HepG2 (cell line): Measurements from ENCODE around the gene IFT80. TPM values are rescaled to one million over a fixed set of nuclear protein-coding genes. Genes with fewer than 3 reads are reported as not detected.
A peak's percentile ranks its signal among the peaks of the same experiment; 100 is the strongest.

Source experiments
- ATAC-seq: fragments of 200-7000 bp; cut with Tn5 transposase; 3 replicates; pipeline ENCODE4 v1.9.1; 2020; ENCODE audit warnings: mild to moderate bottlenecking, moderate library complexity
- BruUV-seq: library from RNA; stranded (reverse); fragments of 400-500 nt; replicated peaks from 2 replicates; lab custom pipeline; 2021; lab: Mats Ljungman, UMichigan
- CTCF ChIA-PET: fragments of 300-600 bp; formaldehyde crosslinking; extraction: SDS; loops from one replicate; lab custom pipeline; 2021; ENCODE audit warnings: low total read pairs, inconsistent platforms, low intra/inter-chr PET ratio; lab: Yijun Ruan, JAX
- POLR2A ChIA-PET: fragments of 350-600 bp; sonication (Branson Sonifier 250); formaldehyde crosslinking; loops from one replicate; lab custom pipeline; 2020; ENCODE audit warnings: antibody characterized with exemption, inconsistent platforms; lab: Yijun Ruan, JAX
- DNase-seq: peaks from one replicate; pipeline ENCODE4 v3.0.0-alpha.2; 2015; ENCODE audit warnings: low spot score
- FAIRE-seq: peaks from 3 replicates; lab custom pipeline; 2011; peaks lifted over from hg19 to GRCh38; lab: Jason Lieb, UNC
- H2AFZ ChIP-seq: one replicate; pipeline ENCODE4 v1.6.1; 2011; ENCODE audit warnings: low read length, inconsistent platforms
- H3K27ac ChIP-seq: fragments of 300-600 bp; 3 replicates; pipeline ENCODE4 v1.8.0; 2011; ENCODE audit warnings: mixed run types, mild to moderate bottlenecking, mixed read lengths, low read length, inconsistent platforms; ENCODE audit not compliant: insufficient read depth; ENCODE audit errors: extremely low read length
- H3K27me3 ChIP-seq, 2 experiments: fragments of 200-600 bp in 1 of 2; 2 replicates in 1 of 2; 3 replicates in 1 of 2; pipeline versions ENCODE4 v1.6.0 to v1.8.0; 2011; ENCODE audit warnings: low read length in 2 of 2, mild to moderate bottlenecking in 2 of 2, moderate library complexity in 2 of 2, inconsistent platforms in 1 of 2; ENCODE audit not compliant: insufficient read depth in 2 of 2, control insufficient read depth in 1 of 2
- H3K36me3 ChIP-seq, 2 experiments: fragments of 200-600 bp in 1 of 2; replicated peaks in 1 of 2; 2 replicates in 1 of 2; 3 replicates in 1 of 2; pipeline versions ENCODE4 v1.5.1 to v1.8.0; 2011; ENCODE audit warnings: low read length in 2 of 2, inconsistent platforms in 1 of 2; ENCODE audit not compliant: insufficient read depth in 2 of 2, control insufficient read depth in 1 of 2
- H3K4me1 ChIP-seq: 2 replicates; pipeline ENCODE4 v1.5.1; 2012; ENCODE audit warnings: low read length, inconsistent platforms; ENCODE audit not compliant: insufficient read depth
- H3K4me2 ChIP-seq: 2 replicates; pipeline ENCODE4 v1.6.0; 2011; ENCODE audit warnings: low read depth, low read length, inconsistent platforms
- H3K4me3 ChIP-seq, 3 experiments: fragments of 200-600 bp in 1 of 3; sonication (generic), shearing (Covaris generic) in 1 of 3; replicated peaks in 1 of 3; 2 replicates each; pipeline ENCODE4 v1.5.1; 2011 to 2016; ENCODE audit warnings: low read length in 3 of 3, inconsistent platforms in 2 of 3, low read depth in 2 of 3, mild to moderate bottlenecking in 2 of 3, control low read depth in 1 of 3, mixed read lengths in 1 of 3; ENCODE audit not compliant: insufficient read depth in 1 of 3
- H3K79me2 ChIP-seq: one replicate; pipeline ENCODE4 v1.6.1; 2011; ENCODE audit warnings: low read length, inconsistent platforms; ENCODE audit not compliant: insufficient read depth
- H3K9ac ChIP-seq: 2 replicates; pipeline ENCODE4 v1.6.0; 2011; ENCODE audit warnings: mild to moderate bottlenecking, low read depth, low read length, inconsistent platforms; ENCODE audit not compliant: insufficient read depth
- H3K9me3 ChIP-seq: 2 replicates; pipeline ENCODE4 v1.5.1; 2012; ENCODE audit warnings: mild to moderate bottlenecking, low read length
- H4K20me1 ChIP-seq: 2 replicates; pipeline ENCODE4 v1.6.0; 2011; ENCODE audit warnings: inconsistent platforms, mild to moderate bottlenecking, low read length, moderate library complexity; ENCODE audit not compliant: insufficient read depth
- ASH2L ChIP-seq: fragments of 300-600, 200-600 bp; sonication (generic); IDR thresholded peaks from 2 replicates; pipeline ENCODE4 v1.7.0; 2017; ENCODE audit warnings: low read depth, mild to moderate bottlenecking, moderate library complexity, mixed read lengths, low read length; ENCODE audit not compliant: insufficient read length
- CHD4 ChIP-seq: fragments of 200-600 bp; sonication (generic); IDR thresholded peaks from 2 replicates; pipeline ENCODE4 v1.7.0; 2017; ENCODE audit warnings: mild to moderate bottlenecking, low read length, borderline replicate concordance
- DMAP1 ChIP-seq: IDR thresholded peaks from 2 replicates; pipeline ENCODE4 v1.6.1; 2016
- FOXO1 ChIP-seq: sonication (generic); formaldehyde crosslinking; IDR thresholded peaks from 2 replicates; pipeline ENCODE4 v1.4.0; 2020; ENCODE audit warnings: missing genetic modification reagents
- GPN1 ChIP-seq: sonication (generic); formaldehyde crosslinking; IDR thresholded peaks from 2 replicates; pipeline ENCODE4 v1.5.1; 2020; ENCODE audit warnings: missing genetic modification reagents, borderline replicate concordance
- MEIS1 ChIP-seq: sonication (generic); formaldehyde crosslinking; IDR thresholded peaks from 2 replicates; pipeline ENCODE4 v1.9.0; 2021; ENCODE audit warnings: mild to moderate bottlenecking, missing genetic modification reagents, moderate library complexity, borderline replicate concordance
- MLLT10 ChIP-seq: sonication (generic); formaldehyde crosslinking; IDR thresholded peaks from 2 replicates; pipeline ENCODE4 v1.4.0; 2020; ENCODE audit warnings: missing genetic modification reagents
- SAP130 ChIP-seq: IDR thresholded peaks from 2 replicates; pipeline ENCODE4 v1.6.1; 2016; ENCODE audit warnings: low read depth
- SIN3A ChIP-seq: IDR thresholded peaks from 2 replicates; pipeline ENCODE4 v1.6.1; 2011; ENCODE audit warnings: low read depth, mild to moderate bottlenecking, control low read depth, low read length, borderline replicate concordance
- SP5 ChIP-seq: IDR thresholded peaks from 2 replicates; pipeline ENCODE4 v1.6.1; 2016; ENCODE audit warnings: low read depth, borderline replicate concordance
- ZNF317 ChIP-seq: sonication (generic); formaldehyde crosslinking; IDR thresholded peaks from 2 replicates; pipeline ENCODE4 v1.5.0; 2020; ENCODE audit warnings: mild to moderate bottlenecking, missing genetic modification reagents
- ZNF549 ChIP-seq: sonication (generic); formaldehyde crosslinking; IDR thresholded peaks from 2 replicates; pipeline ENCODE4 v1.5.0; 2020; ENCODE audit warnings: missing genetic modification reagents
- ZNF598 ChIP-seq: sonication (generic); formaldehyde crosslinking; IDR thresholded peaks from 2 replicates; pipeline ENCODE4 v1.5.1; 2020; ENCODE audit warnings: mild to moderate bottlenecking, missing genetic modification reagents, borderline replicate concordance
- WGBS: methylation state at CpG from one replicate; pipeline ENCODE4 v1.1.6; 2017; ENCODE audit warnings: low lambda C conversion rate; 5-methylcytosine and 5-hydroxymethylcytosine counted together
- in situ Hi-C: cut with HindIII; loops from 2 replicates; pipeline ENCODE4 v1.10.0; 2017; ENCODE audit warnings: low pct_unique_long_range_greater_than_20kb; ENCODE audit not compliant: extremely low pct_ligation_motif_present
- intact Hi-C: fragments of 100-400 bp; cut with micrococcal nuclease; formaldehyde crosslinking; loops from one replicate; pipeline ENCODE4 v1.10.0; 2022; ENCODE audit not compliant: unreplicated experiment
- polyA plus RNA-seq, 8 experiments: library from polyadenylated mRNA; depleted of rRNA in 3 of 8; stranded (reverse) in 7 of 8; unstranded in 1 of 8; fragments of >200 nt; fragmentation: Illumina TruSeq in 4 of 8; extraction: Trizol in 4 of 8; gene quantifications; 2 replicates each; pipeline versions ENCODE4 v1.2.1 to v1.2.3, GENCODE V29; 2011 to 2016; ENCODE audit warnings: low read depth in 4 of 8, missing spikeins in 1 of 8, mixed read lengths in 1 of 8; ENCODE audit not compliant: insufficient read depth in 1 of 8
- total RNA-seq, 5 experiments: library from RNA; depleted of rRNA; stranded (reverse); fragments of >200 nt; fragmentation: Illumina TruSeq; extraction: Trizol; gene quantifications; 2 replicates each; pipeline ENCODE4 v1.2.3, GENCODE V29; 2016; ENCODE audit warnings: low read depth in 1 of 5
- TF ChIP-seq, protein P1 (sequence below): IDR thresholded peaks from 2 replicates; pipeline ENCODE4 v1.6.1; 2016; ENCODE audit warnings: low read depth
- TF ChIP-seq, protein P2 (sequence below): sonication (generic); formaldehyde crosslinking; IDR thresholded peaks from 2 replicates; pipeline ENCODE4 v1.4.0; 2020; ENCODE audit warnings: missing genetic modification reagents
- TF ChIP-seq, protein P3 (sequence below): sonication (generic); formaldehyde crosslinking; IDR thresholded peaks from 2 replicates; pipeline ENCODE4 v1.9.0; 2021; ENCODE audit warnings: missing genetic modification reagents, borderline replicate concordance

The IFT80 gene
- total and polyA plus RNA-seq, 2 of the 13 experiments (the other 11 are each of a cell fraction or from before 2014, with no cell fraction given): 11.4 to 15.7 TPM

DNA sequence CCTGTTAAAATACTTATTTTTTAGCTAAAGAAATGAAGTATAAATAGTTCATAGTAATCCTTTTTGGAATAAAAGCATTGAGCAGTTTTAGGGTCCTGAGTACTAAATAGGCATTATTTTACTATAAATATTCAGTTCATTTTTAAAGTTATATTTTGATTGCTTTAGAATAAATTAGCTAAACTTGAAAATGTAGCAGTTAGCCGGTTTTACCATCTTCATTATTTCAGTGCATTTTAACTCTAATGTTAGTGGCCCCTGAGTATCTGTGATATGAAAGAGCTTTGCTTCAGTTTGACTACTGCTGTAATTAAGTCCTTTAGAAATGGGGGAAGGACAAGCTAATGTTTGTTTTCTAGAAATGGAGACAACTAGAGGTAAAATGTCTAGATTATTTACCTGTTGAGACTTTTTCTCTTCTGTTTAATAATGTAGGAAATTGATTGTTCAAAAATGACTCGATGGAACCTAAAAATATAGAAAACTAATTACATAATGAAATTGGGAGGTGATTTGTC is 4.1 kb upstream of the IFT80 start (continued):
- TF ChIP-seq GPN1 (CRISPR knock-in tag) (no peak), FOXO1 (CRISPR knock-in tag) (no peak)
- TF ChIP-seq, protein P1, sequence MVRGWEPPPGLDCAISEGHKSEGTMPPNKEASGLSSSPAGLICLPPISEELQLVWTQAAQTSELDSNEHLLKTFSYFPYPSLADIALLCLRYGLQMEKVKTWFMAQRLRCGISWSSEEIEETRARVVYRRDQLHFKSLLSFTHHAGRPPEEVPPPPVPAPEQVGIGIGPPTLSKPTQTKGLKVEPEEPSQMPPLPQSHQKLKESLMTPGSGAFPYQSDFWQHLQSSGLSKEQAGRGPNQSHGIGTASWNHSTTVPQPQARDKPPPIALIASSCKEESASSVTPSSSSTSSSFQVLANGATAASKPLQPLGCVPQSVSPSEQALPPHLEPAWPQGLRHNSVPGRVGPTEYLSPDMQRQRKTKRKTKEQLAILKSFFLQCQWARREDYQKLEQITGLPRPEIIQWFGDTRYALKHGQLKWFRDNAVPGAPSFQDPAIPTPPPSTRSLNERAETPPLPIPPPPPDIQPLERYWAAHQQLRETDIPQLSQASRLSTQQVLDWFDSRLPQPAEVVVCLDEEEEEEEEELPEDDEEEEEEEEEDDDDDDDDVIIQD: no peak

DNA sequence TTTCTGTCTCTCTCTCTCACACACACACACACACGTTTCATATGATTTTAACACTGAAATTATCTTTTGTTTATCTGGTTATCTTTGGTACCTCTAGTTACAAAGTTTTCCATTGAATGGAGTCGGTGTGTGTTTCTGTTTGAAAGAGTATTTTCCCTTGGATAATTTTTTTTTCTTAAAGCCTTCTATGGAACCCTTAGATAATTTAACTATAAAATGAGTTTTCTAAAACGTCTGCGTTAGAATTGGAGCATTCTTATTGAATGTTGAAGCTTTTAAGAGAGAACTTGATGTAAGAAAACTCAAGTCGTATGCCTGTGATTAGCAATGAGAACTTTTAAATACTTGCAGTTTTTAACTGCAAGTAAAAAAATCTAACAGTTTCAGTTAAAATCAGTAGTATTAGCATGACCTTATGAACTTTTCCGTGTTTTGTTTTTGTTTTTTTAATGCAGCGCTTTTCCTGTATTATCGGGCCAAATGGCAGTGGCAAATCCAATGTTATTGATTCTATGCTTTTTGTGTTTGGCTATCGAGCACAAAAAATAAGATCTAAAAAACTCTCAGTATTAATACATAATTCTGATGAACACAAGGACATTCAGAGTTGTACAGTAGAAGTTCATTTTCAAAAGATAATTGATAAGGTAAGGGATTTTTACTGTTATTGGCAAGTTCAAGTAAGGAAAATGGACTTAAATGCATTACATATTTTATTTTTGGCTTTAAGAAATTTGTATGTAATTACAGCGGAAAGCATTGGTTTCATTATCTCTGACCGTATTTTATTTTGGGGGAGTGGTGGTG is 3.4 kb upstream of the IFT80 start:
- Histone ChIP-seq H2AFZ (no peak overlapping the region), H3K4me2 (peak overlapping the region; percentile 75), H3K9ac (peak overlapping the region; percentile 96), H3K79me2 (peaks cover 92% of the 10 kb centered on the region), H3K9me3 (no peaks in the 10 kb centered on the region), H3K36me3 (peaks cover 0 to 7% of the 10 kb centered on the region in 2 experiments; a peak in 2 of 5 replicates), H3K27ac (peak overlapping the region; percentile 98), H3K27me3 (no peaks in the 10 kb centered on the region; a peak in 1 of 5 replicates), H4K20me1 (peaks cover 9% of the 10 kb centered on the region; the same call in 1 of the 2 replicates), H3K4me1 (peaks cover 32% of the 10 kb centered on the region), H3K4me3 (peak overlapping the region; percentile 87 to 94 (median 94); a peak in 5 of 6 replicates)
- no peak for ATAC-seq
- intact Hi-C loops: no loop called here
- POLR2A ChIA-PET: interaction anchor here (1.2 kb wide), 1 partner anchor 8 kb away, joined by 3 read pairs; no protein-coding TSS in a partner anchor
- CTCF ChIA-PET: no interaction called here
- no peak for DNase-seq
- 8% methylated on average over 11 of the region's 11 CpGs for WGBS
- BruUV-seq: no TSS peak
- FAIRE-seq: no peak
- in situ Hi-C loops: loop anchor here (25.0 kb wide), 1 partner anchor 365 kb away; no protein-coding TSS in a partner anchor
- TF ChIP-seq, protein P2, sequence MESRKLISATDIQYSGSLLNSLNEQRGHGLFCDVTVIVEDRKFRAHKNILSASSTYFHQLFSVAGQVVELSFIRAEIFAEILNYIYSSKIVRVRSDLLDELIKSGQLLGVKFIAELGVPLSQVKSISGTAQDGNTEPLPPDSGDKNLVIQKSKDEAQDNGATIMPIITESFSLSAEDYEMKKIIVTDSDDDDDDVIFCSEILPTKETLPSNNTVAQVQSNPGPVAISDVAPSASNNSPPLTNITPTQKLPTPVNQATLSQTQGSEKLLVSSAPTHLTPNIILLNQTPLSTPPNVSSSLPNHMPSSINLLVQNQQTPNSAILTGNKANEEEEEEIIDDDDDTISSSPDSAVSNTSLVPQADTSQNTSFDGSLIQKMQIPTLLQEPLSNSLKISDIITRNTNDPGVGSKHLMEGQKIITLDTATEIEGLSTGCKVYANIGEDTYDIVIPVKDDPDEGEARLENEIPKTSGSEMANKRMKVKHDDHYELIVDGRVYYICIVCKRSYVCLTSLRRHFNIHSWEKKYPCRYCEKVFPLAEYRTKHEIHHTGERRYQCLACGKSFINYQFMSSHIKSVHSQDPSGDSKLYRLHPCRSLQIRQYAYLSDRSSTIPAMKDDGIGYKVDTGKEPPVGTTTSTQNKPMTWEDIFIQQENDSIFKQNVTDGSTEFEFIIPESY: no peak
- no peak for TF ChIP-seq DMAP1 (CRISPR knock-in tag)
- peak; percentile 29 for TF ChIP-seq ASH2L
- no peak for TF ChIP-seq ZNF549 (CRISPR knock-in tag)
- TF ChIP-seq, protein P3, sequence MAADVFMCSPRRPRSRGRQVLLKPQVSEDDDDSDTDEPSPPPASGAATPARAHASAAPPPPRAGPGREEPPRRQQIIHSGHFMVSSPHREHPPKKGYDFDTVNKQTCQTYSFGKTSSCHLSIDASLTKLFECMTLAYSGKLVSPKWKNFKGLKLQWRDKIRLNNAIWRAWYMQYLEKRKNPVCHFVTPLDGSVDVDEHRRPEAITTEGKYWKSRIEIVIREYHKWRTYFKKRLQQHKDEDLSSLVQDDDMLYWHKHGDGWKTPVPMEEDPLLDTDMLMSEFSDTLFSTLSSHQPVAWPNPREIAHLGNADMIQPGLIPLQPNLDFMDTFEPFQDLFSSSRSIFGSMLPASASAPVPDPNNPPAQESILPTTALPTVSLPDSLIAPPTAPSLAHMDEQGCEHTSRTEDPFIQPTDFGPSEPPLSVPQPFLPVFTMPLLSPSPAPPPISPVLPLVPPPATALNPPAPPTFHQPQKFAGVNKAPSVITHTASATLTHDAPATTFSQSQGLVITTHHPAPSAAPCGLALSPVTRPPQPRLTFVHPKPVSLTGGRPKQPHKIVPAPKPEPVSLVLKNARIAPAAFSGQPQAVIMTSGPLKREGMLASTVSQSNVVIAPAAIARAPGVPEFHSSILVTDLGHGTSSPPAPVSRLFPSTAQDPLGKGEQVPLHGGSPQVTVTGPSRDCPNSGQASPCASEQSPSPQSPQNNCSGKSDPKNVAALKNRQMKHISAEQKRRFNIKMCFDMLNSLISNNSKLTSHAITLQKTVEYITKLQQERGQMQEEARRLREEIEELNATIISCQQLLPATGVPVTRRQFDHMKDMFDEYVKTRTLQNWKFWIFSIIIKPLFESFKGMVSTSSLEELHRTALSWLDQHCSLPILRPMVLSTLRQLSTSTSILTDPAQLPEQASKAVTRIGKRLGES (CRISPR knock-in tag): no peak
- no peak for TF ChIP-seq MLLT10
- no peak for TF ChIP-seq ZNF598 (CRISPR knock-in tag)
- 0 out of 2 replicates have a peak, but pooled peaks have one; percentile 6 for TF ChIP-seq SAP130
- TF ChIP-seq CHD4: no peak
- TF ChIP-seq SP5 (CRISPR knock-in tag): no peak
- no peak for TF ChIP-seq MEIS1
- TF ChIP-seq SIN3A: no peak
- no peak for TF ChIP-seq ZNF317 (CRISPR knock-in tag)
